GM19452 (cell line): ENCODE results near the gene PTGFR.

Experiments used
- ATAC-seq: cut with Tn5 transposase; IDR thresholded peaks from one replicate; pipeline ENCODE4 v1.9.1; 2021; ENCODE audit not compliant: unreplicated experiment

Gene PTGFR

GRCh38 chr1:78490861-78491450 lies at the start of gene PTGFR:
TSS of gene PTGFR (plus strand) at chr1:78490974. CDS start at chr1:78492744, 1,770 bp downstream.
- no peak for ATAC-seq

GRCh38 chr1:78441921-78442320 lies 48.9 kb upstream of the PTGFR start:
- ATAC-seq: no peak

GRCh38 chr1:78447086-78447485 lies 43.7 kb upstream of the PTGFR start:
- ATAC-seq: no peak

- ATAC-seq: no peak
Observed at GRCh38 chr1:78464449-78464891, 26.3 kb upstream of the PTGFR start.

- ATAC-seq: no peak
Observed at GRCh38 chr1:78465143-78465542, 25.6 kb upstream of the PTGFR start.

- ATAC-seq: no peak
Observed at GRCh38 chr1:78468521-78468920, 22.3 kb upstream of the PTGFR start.

- no peak for ATAC-seq
Observed at GRCh38 chr1:78469576-78469975, 21.2 kb upstream of the PTGFR start.

- no peak for ATAC-seq
Observed at GRCh38 chr1:78471890-78472620, 18.7 kb upstream of the PTGFR start.

- ATAC-seq: no peak
Observed at GRCh38 chr1:78472851-78473496, 17.8 kb upstream of the PTGFR start.

- ATAC-seq: no peak
Observed at GRCh38 chr1:78474092-78474491, 16.7 kb upstream of the PTGFR start.

- ATAC-seq: no peak
Observed at GRCh38 chr1:78475888-78476610, 14.7 kb upstream of the PTGFR start.

- ATAC-seq: no peak
Observed at GRCh38 chr1:78483903-78484302, 6.9 kb upstream of the PTGFR start.

- ATAC-seq: no peak
Observed at GRCh38 chr1:78491451-78492071, 787 bp downstream of the PTGFR start.

GRCh38 chr1:78492386-78492950 lies 1.7 kb downstream of the PTGFR start:
- no peak for ATAC-seq

GRCh38 chr1:78493451-78493850 lies 2.7 kb downstream of the PTGFR start:
- ATAC-seq: no peak

GRCh38 chr1:78497201-78497600 lies 6.4 kb downstream of the PTGFR start:
- no peak for ATAC-seq

- no peak for ATAC-seq
Observed at GRCh38 chr1:78500529-78500928, 9.8 kb downstream of the PTGFR start.

- no peak for ATAC-seq
Observed at GRCh38 chr1:78501203-78501602, 10.4 kb downstream of the PTGFR start.

GRCh38 chr1:78511334-78511733 lies 20.6 kb downstream of the PTGFR start:
- no peak for ATAC-seq

GRCh38 chr1:78516716-78517115 lies 25.9 kb downstream of the PTGFR start:
- ATAC-seq: no peak

GRCh38 chr1:78519446-78519845 lies 28.7 kb downstream of the PTGFR start:
- ATAC-seq: no peak
